HG03095 (cell line): Measurements from ENCODE around the gene SLC46A3.
"Not testable (repeated sequence)": the region's sequence is repeated elsewhere in the genome, so short reads cannot be mapped to it uniquely, and the experiment has no call there.

Source experiments
- ATAC-seq: cut with Tn5 transposase; IDR thresholded peaks from one replicate; pipeline ENCODE4 v1.9.1; 2021; ENCODE audit warnings: moderate library complexity; ENCODE audit not compliant: unreplicated experiment

SLC46A3 gene

DNA sequence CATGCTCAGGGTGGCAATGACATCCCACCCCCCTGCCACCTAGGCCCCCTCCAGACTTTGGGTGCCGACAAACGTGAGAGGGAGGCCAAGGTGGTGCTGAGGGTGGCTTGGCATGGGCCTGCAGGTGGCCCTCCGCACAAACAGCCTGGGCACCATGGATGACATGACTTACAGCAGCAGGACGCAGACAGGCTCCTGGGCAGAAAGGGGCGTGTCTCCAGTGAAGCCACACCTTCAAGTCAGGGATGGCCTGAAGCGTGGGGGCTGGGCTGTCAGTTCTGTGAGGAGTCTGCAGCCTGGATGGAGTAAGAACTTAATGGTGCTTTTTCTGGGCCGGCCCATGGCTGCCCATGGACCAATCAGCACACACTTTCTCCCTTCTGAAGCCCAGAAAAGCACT, 34.5 kb downstream of the SLC46A3 start:
- ATAC-seq: no peak

GRCh38 chr13:28683169-28683568, 35.6 kb downstream of the SLC46A3 start:
- ATAC-seq: not testable (repeated sequence)

DNA sequence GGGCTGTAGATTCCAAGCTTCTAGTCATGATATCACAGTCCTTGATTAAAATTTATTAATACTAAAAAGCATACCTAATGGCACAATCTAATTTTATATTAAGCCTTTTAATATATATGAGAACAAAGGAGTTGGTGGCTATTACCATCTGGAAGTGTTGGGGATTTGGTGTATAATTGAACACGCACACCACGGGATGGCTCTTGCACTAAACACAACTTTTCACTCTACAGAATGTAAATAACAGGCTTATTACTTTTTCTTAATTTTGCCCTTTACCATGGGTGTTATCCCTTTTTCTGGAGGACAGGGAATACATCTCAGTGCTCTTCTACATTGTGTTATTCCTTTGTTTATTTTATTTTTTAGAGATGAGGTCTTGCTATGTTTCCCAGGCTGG, 38.2 kb downstream of the SLC46A3 start:
- no peak for ATAC-seq

DNA sequence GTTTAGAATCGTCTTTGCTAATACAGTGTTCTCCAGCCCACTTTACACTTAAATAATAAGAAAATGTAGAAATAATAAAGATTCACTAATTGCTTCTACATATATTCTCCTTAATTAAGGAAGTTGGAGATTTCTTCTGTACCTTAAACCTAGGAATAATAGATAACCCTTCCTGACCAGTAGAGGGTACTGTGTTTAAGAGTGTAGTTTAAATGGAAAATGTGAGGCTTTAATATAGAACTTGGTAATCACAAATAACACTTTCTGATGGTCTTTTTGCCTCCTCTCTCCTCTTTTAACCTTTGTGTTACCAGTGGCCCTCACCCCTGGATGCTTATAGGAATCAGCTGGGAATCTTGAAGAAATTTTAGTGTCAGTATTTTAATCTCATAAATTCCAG, 39.1 kb downstream of the SLC46A3 start:
- no peak for ATAC-seq

GRCh38 chr13:28678809-28679208, 40.0 kb downstream of the SLC46A3 start:
- ATAC-seq: no peak

DNA sequence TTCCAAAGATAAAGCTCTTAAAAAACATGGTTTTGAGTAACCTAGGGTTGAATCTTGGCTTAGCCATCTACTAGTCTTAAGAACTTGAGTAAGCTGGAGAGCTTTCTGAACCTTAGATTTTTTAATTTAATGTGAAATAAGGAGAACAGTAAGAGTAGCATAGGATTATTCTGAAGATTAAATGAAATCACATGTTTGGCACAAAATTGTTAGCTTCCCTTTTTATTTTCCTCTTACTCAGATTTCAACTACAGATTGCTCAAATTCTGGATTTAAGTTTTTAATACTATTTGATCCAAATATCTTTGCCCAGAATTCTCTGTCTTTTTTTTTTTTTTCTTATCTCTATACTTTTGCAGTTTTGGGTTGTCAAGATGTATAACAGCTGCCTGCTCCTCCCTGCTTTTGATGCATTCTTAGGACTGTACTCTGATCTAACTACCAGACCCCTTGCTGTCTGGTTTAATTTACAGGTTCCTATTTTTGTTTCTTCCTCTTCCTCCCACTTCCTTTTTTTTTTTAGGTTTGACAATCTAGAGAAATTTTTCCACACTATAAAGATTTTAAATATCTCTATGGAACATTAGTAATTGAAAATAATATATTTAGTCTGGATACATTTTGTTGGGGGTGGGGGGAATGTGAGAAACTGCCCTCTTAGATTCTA, 47.5 kb downstream of the SLC46A3 start:
- ATAC-seq: no peak

GRCh38 chr13:28666897-28667488, 51.8 kb downstream of the SLC46A3 start:
- no peak for ATAC-seq

DNA sequence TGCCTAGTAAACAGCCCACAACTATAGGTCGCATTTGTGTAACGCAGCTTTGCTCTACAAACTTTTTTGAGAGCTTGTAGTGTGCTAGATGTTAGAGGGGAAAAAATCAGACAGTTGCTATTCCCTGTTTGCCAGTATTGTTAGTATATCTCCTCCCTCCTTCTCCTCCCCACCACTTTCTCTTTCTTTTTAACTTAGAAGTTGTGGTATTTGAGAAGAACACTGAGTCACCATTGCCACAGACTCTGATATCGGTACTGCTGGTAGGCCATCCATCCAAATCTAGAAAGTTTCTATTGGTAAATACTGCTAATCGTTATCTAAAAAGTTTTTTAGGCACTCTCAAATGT, 59.2 kb downstream of the SLC46A3 start:
- no peak for ATAC-seq

DNA sequence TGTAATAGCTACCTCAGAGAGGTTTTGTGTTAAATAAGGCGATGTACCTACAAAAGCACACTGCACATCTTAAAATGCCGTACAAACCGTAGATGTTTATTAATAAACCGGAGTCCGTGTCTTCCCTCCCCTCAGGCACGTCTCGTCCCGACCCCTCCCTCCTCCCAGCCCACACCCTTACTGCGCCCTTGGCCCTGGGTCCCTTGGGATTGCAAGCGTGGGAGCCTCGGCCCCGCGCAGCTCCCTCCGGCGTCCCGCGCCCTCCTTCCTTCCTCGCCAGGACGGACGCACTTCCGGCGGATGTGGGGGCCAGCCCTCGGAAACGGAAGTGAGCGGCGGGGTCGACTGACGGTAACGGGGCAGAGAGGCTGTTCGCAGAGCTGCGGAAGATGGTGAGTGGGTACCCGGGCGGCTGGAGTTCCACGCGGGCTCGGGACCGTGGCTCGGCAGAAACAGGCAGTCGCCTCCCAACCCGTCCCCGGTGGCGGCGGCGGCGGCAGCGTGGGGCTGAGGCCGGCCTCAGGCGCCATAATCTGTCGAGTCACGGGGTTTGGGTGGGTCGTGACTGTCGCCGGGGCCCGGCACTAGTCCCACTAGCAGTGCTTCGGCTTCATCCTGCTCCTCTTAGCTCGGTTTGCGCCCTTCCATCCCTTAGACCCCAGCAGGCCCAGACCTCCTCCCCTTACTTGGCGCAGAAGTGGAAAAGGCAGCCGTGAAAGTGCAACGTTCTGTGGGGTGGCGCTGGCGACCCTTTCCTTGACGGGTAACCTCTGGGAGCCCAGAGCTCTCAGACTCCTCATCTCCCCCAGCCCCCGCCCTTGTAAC, 59.8 kb downstream of the SLC46A3 start, which contains the start of gene POMP:
Gene POMP, plus strand, starts transcription at position 335 of the 825 bp plus-strand sequence. Its CDS starts 55 bp downstream, at position 390.
- peak; percentile 84 for ATAC-seq

- ATAC-seq: no peak
These were observed 60.3 kb downstream of the SLC46A3 start for GRCh38 chr13:28658539-28658795.

DNA sequence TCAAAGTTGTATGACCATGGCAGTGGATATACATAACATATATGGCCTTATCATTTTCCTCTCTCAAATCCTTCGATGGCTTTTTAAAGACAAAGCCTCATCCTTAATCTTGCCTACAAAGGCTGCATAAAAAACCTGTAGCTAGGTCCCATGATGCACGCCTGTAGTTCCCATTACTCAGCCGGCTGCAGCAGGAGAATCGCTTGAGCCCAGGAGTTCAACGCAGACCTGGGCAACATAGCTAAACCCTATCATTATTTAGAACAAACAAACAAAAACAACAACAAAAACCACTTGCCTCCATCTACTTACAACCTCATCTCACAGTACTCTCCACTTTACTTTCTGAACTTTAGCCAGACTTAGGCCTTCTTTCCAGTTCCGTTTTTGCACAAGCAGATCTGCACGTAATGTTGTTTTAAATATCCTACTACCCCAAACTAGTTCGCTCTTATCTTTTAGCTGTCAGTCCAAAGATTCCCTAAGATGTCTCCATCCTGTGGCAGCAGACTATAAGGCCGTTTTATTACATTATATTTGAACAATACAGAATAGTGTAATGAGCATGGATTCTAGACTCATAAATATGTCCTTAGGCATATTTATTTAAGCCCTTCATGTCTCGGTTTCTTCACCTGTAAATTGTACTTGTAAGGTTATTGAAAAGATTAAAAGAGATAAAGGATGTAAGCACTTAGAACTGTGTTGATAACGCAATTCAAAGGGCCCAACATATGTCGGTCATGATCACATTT, 60.8 kb downstream of the SLC46A3 start:
- no peak for ATAC-seq

DNA sequence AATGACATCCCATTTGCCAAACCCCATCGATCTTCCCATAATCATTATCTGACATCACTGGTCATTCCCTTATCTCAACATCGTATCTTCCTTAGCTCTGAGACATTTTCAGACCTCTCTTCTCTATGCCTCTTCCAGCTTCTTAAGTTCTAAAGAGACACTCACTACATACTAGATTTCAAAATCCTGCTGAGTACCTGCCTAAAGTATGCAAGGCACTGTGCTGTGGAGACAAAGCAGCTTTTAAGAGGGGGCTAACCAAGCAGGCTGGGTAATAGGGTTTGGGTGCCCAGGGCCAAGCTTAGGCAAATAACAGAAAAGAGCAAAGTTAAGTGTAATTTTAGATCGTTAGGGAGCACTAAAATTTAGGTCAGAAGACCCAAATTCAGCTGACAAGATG, 63.2 kb downstream of the SLC46A3 start:
- no peak for ATAC-seq

- no peak for ATAC-seq
These were observed 64.5 kb downstream of the SLC46A3 start for GRCh38 chr13:28654276-28654675.

- no peak for ATAC-seq
These were observed 65.7 kb downstream of the SLC46A3 start for GRCh38 chr13:28653111-28653510.

GRCh38 chr13:28651810-28652401, 66.9 kb downstream of the SLC46A3 start:
- ATAC-seq: no peak

GRCh38 chr13:28650284-28650683, 68.5 kb downstream of the SLC46A3 start:
- ATAC-seq: peak; percentile 63
